Ecto neural progenitor cell (in vitro differentiated cells): ENCODE measurements around the gene EPG5.
"Not testable (repeated sequence)": the region's sequence is repeated elsewhere in the genome, so short reads cannot be mapped to it uniquely, and the experiment has no call there.

ENCODE experiments used
- DNase-seq: peaks from one replicate; pipeline ENCODE4 v3.0.0-alpha.2; 2018; ENCODE audit warnings: low spot score

EPG5 gene

GRCh38 chr18:45838302-45839070, 128.6 kb downstream of the EPG5 start:
- no peak for DNase-seq

GRCh38 chr18:45837283-45838070, 129.7 kb downstream of the EPG5 start:
- peak; percentile 81 for DNase-seq

- DNase-seq = peak; percentile 48
These were observed 130.6 kb downstream of the EPG5 start for GRCh38 chr18:45836242-45837205.

GRCh38 chr18:45835057-45835636, 132.0 kb downstream of the EPG5 start:
- DNase-seq = no peak

DNA sequence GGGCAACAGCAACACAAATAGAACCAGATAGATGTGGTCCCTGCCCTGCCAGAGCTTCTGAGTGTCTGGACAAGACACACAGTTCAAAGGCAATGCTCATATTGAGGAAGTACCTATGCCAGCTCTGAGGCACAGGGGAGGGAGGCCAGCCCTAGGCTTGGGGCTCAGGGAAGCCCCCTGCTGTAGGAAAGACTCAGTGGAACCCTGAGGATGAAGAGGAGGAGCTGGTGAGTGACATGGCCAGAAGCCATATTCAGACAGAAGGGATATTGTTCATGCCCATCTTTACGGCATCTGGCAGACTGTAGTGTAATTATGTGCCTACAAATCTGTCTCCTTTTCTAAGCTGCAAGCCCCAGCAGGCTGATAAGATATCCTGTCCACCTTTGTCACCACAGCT, 132.8 kb downstream of the EPG5 start:
- DNase-seq = no peak

- DNase-seq = no peak
These were observed 133.3 kb downstream of the EPG5 start for GRCh38 chr18:45833846-45834245.

- no peak for DNase-seq
These were observed 136.2 kb downstream of the EPG5 start for GRCh38 chr18:45830917-45831316.

DNA sequence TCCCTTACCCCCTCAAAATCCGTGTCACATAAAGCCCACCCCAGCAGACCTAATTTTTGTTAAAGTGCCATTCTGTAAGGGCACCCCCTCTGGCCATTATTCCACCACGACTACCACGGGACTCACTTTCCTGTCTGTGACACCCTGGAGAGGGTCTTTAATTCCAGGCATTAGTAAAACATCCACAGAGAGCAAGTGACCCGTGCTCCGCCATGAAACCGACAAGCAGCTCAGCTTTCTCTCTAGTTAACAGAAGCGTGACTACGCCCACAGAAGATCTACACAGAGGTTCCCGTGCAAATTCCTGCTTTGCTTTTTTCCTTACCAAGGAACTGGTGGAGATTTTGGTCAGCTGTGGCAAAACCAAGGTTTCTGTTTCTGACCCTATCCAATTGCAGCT, 137.3 kb downstream of the EPG5 start:
- DNase-seq = no peak

DNA sequence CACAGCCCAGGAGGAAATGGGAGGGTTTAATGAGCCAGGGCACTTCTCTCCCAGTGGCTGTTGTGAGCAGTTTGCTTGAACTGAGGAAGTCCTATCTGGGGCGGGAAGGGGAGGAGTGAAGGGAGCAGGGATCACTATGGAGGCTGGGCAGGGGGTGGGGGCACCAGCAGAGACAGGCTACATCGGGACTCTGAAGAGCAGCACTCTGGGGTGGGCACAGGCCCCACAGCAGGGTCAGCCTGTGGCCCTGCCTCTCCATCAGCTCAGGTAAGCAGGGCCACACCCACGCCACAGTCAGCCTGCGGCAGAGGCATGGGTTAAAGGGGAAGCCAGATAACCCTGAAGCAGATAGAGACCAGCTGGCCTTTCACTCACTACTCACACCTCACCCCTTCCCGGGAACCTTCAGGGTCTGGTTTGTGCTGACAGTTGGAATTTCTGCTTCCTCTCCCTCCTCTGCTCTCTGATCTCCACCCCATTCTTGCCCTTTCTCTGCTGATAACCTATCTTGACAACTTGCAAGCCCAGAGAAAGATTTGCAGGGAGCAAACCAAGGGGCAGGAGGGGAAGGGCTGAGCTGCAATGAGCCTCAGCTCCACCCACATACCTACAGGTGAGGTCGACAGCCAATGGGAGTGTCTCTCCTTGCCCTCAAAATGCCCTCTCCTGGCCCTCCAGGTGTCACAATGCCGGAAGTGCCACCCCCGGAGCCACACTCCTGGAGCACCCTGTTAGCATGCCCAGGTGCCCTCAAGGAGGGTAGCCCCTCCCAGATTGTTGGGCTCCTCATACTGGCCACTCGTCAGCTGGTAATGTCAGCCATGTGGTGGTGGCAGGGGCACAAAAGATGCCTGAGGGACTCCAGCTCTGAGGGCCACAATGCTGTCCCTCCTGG, 138.0 kb downstream of the EPG5 start:
- DNase-seq = peak; percentile 52

DNA sequence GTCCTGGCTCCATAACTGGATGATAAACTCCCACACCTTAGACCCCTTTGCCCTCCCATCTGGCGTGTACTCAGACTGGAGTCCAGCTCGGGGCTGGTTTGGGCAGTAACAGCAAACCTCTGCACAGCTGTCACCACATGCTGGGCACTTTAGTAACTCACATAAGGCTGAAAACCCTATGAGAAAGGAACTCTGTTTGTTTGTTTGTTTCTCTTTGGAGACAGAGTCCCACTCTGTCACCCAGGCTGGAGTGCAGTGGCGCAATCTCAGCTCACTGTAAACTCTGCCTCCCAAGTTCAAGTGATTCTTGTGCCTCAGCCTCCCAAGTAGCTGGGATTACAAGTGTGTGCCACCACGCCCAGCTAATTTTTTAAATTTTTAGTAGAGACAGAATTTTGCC, 140.4 kb downstream of the EPG5 start:
- not testable (repeated sequence) for DNase-seq

DNA sequence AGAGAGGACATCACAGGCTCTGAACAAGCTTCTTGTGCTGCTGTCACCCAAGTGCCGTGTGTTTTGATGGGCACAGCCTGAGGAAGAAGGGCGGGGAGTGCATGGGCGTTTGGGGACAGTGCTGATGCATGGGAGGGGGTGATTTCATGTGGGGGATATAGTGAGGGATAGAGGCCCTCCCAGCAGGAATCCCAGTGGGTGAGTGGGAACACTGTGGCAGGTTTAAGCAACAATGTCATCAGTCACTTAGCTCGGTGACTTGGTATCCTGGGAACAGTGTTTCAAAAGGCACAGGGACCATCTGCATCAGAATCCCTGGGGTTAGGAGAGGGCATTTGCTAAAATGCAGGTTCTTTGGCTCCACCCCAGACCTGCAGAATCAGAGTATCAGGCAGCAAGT, 141.0 kb downstream of the EPG5 start:
- no peak for DNase-seq

GRCh38 chr18:45825258-45826044, 141.7 kb downstream of the EPG5 start, which contains the start of gene SIGLEC15:
Gene SIGLEC15, plus strand, starts transcription at chr18:45825675. Its CDS starts 54 bp downstream, at chr18:45825729.
- DNase-seq = peak; percentile 46

- DNase-seq = no peak
These were observed 145.4 kb downstream of the EPG5 start for GRCh38 chr18:45821711-45822110.

GRCh38 chr18:45821026-45821425, 146.1 kb downstream of the EPG5 start:
- DNase-seq = no peak

GRCh38 chr18:45820106-45820745, 146.9 kb downstream of the EPG5 start:
- no peak for DNase-seq

DNA sequence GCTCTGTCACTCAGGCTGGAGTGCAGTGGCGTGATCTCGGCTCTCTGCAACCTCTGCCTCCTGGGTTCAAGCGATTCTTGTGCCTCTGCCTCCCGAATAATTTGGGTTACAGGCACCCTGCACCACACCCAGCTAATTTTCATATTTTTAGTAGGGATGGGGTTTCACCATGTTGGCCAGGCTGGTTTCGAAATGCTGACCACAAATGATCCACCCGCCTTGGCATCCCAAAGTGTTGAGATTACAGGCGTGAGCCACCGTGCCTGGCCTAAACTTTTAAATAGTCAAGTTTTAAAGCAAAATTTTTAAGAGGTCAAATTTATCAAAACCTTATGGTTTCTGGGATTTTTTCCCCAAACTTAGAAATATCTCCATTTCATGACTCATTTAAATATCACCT, 148.4 kb downstream of the EPG5 start:
- DNase-seq = not testable (repeated sequence)

- no peak for DNase-seq
These were observed 149.6 kb downstream of the EPG5 start for GRCh38 chr18:45817543-45817942.

GRCh38 chr18:45814733-45815132, 152.4 kb downstream of the EPG5 start:
- DNase-seq = not testable (repeated sequence)

DNA sequence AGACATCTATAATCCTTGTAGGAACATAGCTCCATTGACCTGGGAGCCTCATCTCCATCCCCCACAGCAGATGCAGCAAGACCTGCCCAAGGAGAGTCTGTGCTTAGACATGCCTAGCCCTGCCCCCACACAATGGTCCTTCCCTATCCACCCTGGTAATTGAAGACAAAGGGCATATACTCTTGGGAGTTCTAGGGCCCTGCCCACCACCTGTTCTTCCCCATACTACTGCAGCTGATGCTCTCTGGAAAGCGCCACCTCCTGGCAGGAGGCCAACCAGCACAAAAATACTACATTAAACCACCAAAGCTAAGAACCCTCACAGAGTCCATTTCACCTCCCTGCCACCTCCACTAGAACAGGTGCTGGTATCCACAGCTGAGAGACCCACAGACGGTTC, 160.0 kb downstream of the EPG5 start:
- DNase-seq = not testable (repeated sequence)
